ENCODE measurements around the gene PRXL2C. TPM values are rescaled to one million over a fixed set of nuclear protein-coding genes. Genes with fewer than 3 reads are reported as not detected.

Gene PRXL2C
- polyA plus RNA-seq, 1 donor from 2014 or later = 0.12 TPM

GRCh38 chr9:96612105-96612965 is 42.8 kb downstream of the PRXL2C start:
- H3K9me3 ChIP-seq (ENCODE audit: low read length) = no peaks in the 10 kb centered on the region
- H3K27me3 ChIP-seq (ENCODE audit: insufficient read depth, low read depth, low read length) = no peaks in the 10 kb centered on the region
- no peaks in the 10 kb centered on the region for H3K36me3 ChIP-seq (ENCODE audit: insufficient read depth, low read length)
- H3F3A ChIP-seq (ENCODE audit: insufficient read depth, low read length, poor library complexity, severe bottlenecking) = no peaks in the 10 kb centered on the region
- peak overlapping the region; percentile 45 for H2AFZ ChIP-seq (ENCODE audit: low read depth, low read length)
- H3K4me2 ChIP-seq (ENCODE audit: low read length) = peak overlapping the region; percentile 66
- H3K9me2 ChIP-seq (ENCODE audit: insufficient read depth, low read length) = no peaks in the 10 kb centered on the region
- no peak for TF ChIP-seq SMC3 (conservative IDR thresholded peaks at IDR 0.05; ENCODE audit: poor library complexity)
- TF ChIP-seq, protein P1, sequence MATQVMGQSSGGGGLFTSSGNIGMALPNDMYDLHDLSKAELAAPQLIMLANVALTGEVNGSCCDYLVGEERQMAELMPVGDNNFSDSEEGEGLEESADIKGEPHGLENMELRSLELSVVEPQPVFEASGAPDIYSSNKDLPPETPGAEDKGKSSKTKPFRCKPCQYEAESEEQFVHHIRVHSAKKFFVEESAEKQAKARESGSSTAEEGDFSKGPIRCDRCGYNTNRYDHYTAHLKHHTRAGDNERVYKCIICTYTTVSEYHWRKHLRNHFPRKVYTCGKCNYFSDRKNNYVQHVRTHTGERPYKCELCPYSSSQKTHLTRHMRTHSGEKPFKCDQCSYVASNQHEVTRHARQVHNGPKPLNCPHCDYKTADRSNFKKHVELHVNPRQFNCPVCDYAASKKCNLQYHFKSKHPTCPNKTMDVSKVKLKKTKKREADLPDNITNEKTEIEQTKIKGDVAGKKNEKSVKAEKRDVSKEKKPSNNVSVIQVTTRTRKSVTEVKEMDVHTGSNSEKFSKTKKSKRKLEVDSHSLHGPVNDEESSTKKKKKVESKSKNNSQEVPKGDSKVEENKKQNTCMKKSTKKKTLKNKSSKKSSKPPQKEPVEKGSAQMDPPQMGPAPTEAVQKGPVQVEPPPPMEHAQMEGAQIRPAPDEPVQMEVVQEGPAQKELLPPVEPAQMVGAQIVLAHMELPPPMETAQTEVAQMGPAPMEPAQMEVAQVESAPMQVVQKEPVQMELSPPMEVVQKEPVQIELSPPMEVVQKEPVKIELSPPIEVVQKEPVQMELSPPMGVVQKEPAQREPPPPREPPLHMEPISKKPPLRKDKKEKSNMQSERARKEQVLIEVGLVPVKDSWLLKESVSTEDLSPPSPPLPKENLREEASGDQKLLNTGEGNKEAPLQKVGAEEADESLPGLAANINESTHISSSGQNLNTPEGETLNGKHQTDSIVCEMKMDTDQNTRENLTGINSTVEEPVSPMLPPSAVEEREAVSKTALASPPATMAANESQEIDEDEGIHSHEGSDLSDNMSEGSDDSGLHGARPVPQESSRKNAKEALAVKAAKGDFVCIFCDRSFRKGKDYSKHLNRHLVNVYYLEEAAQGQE (IDR thresholded peaks at IDR 0.05; ENCODE audit: borderline replicate concordance) = peak; percentile 63
- peak; percentile 29 for TF ChIP-seq TAF1 (IDR thresholded peaks at IDR 0.05; ENCODE audit: low read depth)
- TF ChIP-seq MXI1 (conservative IDR thresholded peaks at IDR 0.05; ENCODE audit: poor library complexity, severe bottlenecking) = no peak
- TF ChIP-seq, protein P2, sequence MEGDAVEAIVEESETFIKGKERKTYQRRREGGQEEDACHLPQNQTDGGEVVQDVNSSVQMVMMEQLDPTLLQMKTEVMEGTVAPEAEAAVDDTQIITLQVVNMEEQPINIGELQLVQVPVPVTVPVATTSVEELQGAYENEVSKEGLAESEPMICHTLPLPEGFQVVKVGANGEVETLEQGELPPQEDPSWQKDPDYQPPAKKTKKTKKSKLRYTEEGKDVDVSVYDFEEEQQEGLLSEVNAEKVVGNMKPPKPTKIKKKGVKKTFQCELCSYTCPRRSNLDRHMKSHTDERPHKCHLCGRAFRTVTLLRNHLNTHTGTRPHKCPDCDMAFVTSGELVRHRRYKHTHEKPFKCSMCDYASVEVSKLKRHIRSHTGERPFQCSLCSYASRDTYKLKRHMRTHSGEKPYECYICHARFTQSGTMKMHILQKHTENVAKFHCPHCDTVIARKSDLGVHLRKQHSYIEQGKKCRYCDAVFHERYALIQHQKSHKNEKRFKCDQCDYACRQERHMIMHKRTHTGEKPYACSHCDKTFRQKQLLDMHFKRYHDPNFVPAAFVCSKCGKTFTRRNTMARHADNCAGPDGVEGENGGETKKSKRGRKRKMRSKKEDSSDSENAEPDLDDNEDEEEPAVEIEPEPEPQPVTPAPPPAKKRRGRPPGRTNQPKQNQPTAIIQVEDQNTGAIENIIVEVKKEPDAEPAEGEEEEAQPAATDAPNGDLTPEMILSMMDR (IDR thresholded peaks at IDR 0.05; ENCODE audit: poor library complexity, severe bottlenecking) = no peak
- TF ChIP-seq EZH2 (IDR thresholded peaks at IDR 0.05; ENCODE audit: borderline replicate concordance, insufficient read depth, low read length, poor library complexity, severe bottlenecking) = no peak
- no peak for TF ChIP-seq EP300 (conservative IDR thresholded peaks at IDR 0.05; ENCODE audit: poor library complexity, severe bottlenecking)
- no peak for TF ChIP-seq RAD21 (conservative IDR thresholded peaks at IDR 0.05)
- peak; percentile 66 for TF ChIP-seq POLR2AphosphoS5 (IDR thresholded peaks at IDR 0.05)
- no peaks in the 10 kb centered on the region for H4K20me1 ChIP-seq (ENCODE audit: insufficient read depth)
- peak overlapping the region; percentile 50 for H3K27ac ChIP-seq (ENCODE audit: low read length)
- peak overlapping the region; percentile 48 for H3K9ac ChIP-seq (ENCODE audit: low read length)
- H3K79me2 ChIP-seq (replicated peaks; ENCODE audit: insufficient read depth, low read length) = peaks cover 12% of the 10 kb centered on the region
- peak overlapping the region; percentile 52 for H3K4me3 ChIP-seq (ENCODE audit: low read length)

GRCh38 chr9:96611302-96611701 is 43.8 kb downstream of the PRXL2C start:
- peak overlapping the region; percentile 52 for H3K4me3 ChIP-seq (ENCODE audit: low read length)
- peak overlapping the region; percentile 48 for H3K9ac ChIP-seq (ENCODE audit: low read length)
- peak overlapping the region; percentile 66 for H3K4me2 ChIP-seq (ENCODE audit: low read length)
- H4K20me1 ChIP-seq (ENCODE audit: insufficient read depth) = no peaks in the 10 kb centered on the region
- TF ChIP-seq EP300 (conservative IDR thresholded peaks at IDR 0.05; ENCODE audit: poor library complexity, severe bottlenecking) = no peak
- no peak for TF ChIP-seq TAF1 (IDR thresholded peaks at IDR 0.05; ENCODE audit: low read depth)
- no peak for TF ChIP-seq POLR2AphosphoS5 (IDR thresholded peaks at IDR 0.05)
- TF ChIP-seq, protein P1 (IDR thresholded peaks at IDR 0.05; ENCODE audit: borderline replicate concordance) = no peak
- TF ChIP-seq, protein P2 (IDR thresholded peaks at IDR 0.05; ENCODE audit: poor library complexity, severe bottlenecking) = no peak
- TF ChIP-seq MXI1 (conservative IDR thresholded peaks at IDR 0.05; ENCODE audit: poor library complexity, severe bottlenecking) = no peak
- TF ChIP-seq SMC3 (conservative IDR thresholded peaks at IDR 0.05; ENCODE audit: poor library complexity) = no peak
- TF ChIP-seq EZH2 (IDR thresholded peaks at IDR 0.05; ENCODE audit: borderline replicate concordance, insufficient read depth, low read length, poor library complexity, severe bottlenecking) = no peak
- no peak for TF ChIP-seq RAD21 (conservative IDR thresholded peaks at IDR 0.05)
- H3K9me2 ChIP-seq (ENCODE audit: insufficient read depth, low read length) = no peaks in the 10 kb centered on the region
- H3K9me3 ChIP-seq (ENCODE audit: low read length) = no peaks in the 10 kb centered on the region
- H3F3A ChIP-seq (ENCODE audit: insufficient read depth, low read length, poor library complexity, severe bottlenecking) = no peaks in the 10 kb centered on the region
- no peak overlapping the region for H2AFZ ChIP-seq (ENCODE audit: low read depth, low read length)
- peaks cover 9% of the 10 kb centered on the region for H3K79me2 ChIP-seq (replicated peaks; ENCODE audit: insufficient read depth, low read length)
- no peaks in the 10 kb centered on the region for H3K36me3 ChIP-seq (ENCODE audit: insufficient read depth, low read length)
- H3K27me3 ChIP-seq (ENCODE audit: insufficient read depth, low read depth, low read length) = no peaks in the 10 kb centered on the region
- H3K27ac ChIP-seq (ENCODE audit: low read length) = peak overlapping the region; percentile 50
